KMS-11 (cell line): Measurements from ENCODE around the gene OTOF.
"Not testable (repeated sequence)": the region's sequence is repeated elsewhere in the genome, so short reads cannot be mapped to it uniquely, and the experiment has no call there.

ENCODE experiments used
- H2AFZ ChIP-seq: fragments of 200-600 bp; sonication (generic); 2 replicates; pipeline ENCODE4 v1.6.1; 2016; ENCODE audit warnings: antibody characterized with exemption, mixed run types, low read depth
- H3K27ac ChIP-seq: fragments of 200-600 bp; sonication (generic); 2 replicates; pipeline ENCODE4 v1.6.1; 2016; ENCODE audit warnings: mild to moderate bottlenecking, mixed run types
- H3K27me3 ChIP-seq: fragments of 200-600 bp; sonication (generic); 2 replicates; pipeline ENCODE4 v1.6.1; 2017; ENCODE audit warnings: mild to moderate bottlenecking, low read depth, mixed run types, moderate library complexity; ENCODE audit not compliant: insufficient read depth
- H3K36me3 ChIP-seq: fragments of 200-600 bp; sonication (generic); 2 replicates; pipeline ENCODE4 v1.6.1; 2017; ENCODE audit warnings: mild to moderate bottlenecking, mixed run types; ENCODE audit not compliant: insufficient read depth
- H3K4me1 ChIP-seq: fragments of 200-600 bp; sonication (generic); 2 replicates; pipeline ENCODE4 v1.6.1; 2016; ENCODE audit warnings: mild to moderate bottlenecking, low read depth, mixed run types; ENCODE audit not compliant: poor library complexity, severe bottlenecking
- H3K4me2 ChIP-seq: fragments of 200-600 bp; sonication (generic); 2 replicates; pipeline ENCODE4 v1.7.0; 2016; ENCODE audit warnings: mild to moderate bottlenecking, mixed run types
- H3K4me3 ChIP-seq: fragments of 200-600 bp; sonication (generic); IDR thresholded peaks from 2 replicates; pipeline ENCODE4 v1.6.1; 2017; ENCODE audit warnings: low read depth, low read length, mixed read lengths; ENCODE audit not compliant: insufficient read depth
- H3K79me2 ChIP-seq: fragments of 200-600 bp; sonication (generic); 2 replicates; pipeline ENCODE4 v1.6.1; 2016; ENCODE audit warnings: low read depth, mixed run types; ENCODE audit not compliant: insufficient read depth
- H3K9ac ChIP-seq: fragments of 200-600 bp; sonication (generic); 2 replicates; pipeline ENCODE4 v1.6.1; 2016; ENCODE audit warnings: mild to moderate bottlenecking, mixed run types
- H4K20me1 ChIP-seq: fragments of 200-600 bp; sonication (generic); 2 replicates; pipeline ENCODE4 v1.6.1; 2016; ENCODE audit warnings: mild to moderate bottlenecking, mixed run types; ENCODE audit not compliant: insufficient read depth
- CTCF ChIP-seq: fragments of 200-600 bp; sonication (generic); conservative IDR thresholded peaks from 2 replicates; pipeline ENCODE4 v1.6.1; 2017; ENCODE audit warnings: low read depth, mild to moderate bottlenecking, antibody characterized with exemption, low read length, moderate library complexity, mixed read lengths

The OTOF gene

GRCh38 chr2:26471289-26471688, 6.6 kb downstream of the OTOF start:
- no peak overlapping the region for H2AFZ ChIP-seq
- no peaks in the 10 kb centered on the region for H3K27me3 ChIP-seq
- no peak overlapping the region for H3K27ac ChIP-seq
- no peak overlapping the region for H3K4me2 ChIP-seq
- H3K79me2 ChIP-seq: no peaks in the 10 kb centered on the region
- no peaks in the 10 kb centered on the region for H4K20me1 ChIP-seq
- no peaks in the 10 kb centered on the region for H3K4me1 ChIP-seq
- H3K9ac ChIP-seq: no peak overlapping the region
- no peak overlapping the region for H3K4me3 ChIP-seq
- H3K36me3 ChIP-seq: no peaks in the 10 kb centered on the region
- TF ChIP-seq CTCF: no peak

DNA sequence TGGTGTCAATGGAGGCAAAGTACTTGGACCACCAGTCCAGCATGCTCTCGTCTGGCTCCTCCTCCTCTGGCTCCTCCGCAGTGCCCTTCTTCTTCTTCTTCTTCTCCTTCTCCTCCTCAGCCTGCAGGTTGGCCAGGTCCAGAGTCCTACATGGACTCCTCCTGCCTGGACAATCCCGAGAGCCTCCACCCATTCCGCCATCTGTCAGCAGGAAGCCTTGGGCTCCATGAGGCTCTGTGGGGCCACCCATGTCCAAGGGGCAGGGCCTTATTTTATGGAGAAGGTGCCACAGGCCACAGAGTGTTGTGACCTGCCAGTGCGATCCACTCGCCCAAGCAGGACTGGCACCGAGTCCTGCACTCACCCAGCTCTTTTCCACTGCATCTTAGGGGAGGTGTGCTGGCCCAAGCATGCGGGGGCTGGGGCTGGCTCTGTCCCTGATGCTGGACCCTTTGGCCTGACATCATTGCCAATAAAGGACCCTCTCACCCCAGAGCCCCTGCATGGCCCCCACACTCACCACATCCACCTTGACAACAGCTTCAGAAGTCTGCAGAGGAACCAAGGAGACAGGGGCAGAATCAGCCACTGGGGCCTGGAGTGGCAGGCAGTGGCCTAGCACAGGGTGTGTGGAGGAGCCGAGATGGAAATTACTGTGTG, 7.2 kb downstream of the OTOF start:
- Histone ChIP-seq H2AFZ (no peak overlapping the region), H3K4me2 (no peak overlapping the region), H3K79me2 (no peaks in the 10 kb centered on the region), H3K27me3 (no peaks in the 10 kb centered on the region), H3K36me3 (no peaks in the 10 kb centered on the region), H4K20me1 (no peaks in the 10 kb centered on the region), H3K27ac (no peak overlapping the region), H3K4me3 (no peak overlapping the region), H3K9ac (no peak overlapping the region), H3K4me1 (no peaks in the 10 kb centered on the region)
- TF ChIP-seq CTCF: no peak

DNA sequence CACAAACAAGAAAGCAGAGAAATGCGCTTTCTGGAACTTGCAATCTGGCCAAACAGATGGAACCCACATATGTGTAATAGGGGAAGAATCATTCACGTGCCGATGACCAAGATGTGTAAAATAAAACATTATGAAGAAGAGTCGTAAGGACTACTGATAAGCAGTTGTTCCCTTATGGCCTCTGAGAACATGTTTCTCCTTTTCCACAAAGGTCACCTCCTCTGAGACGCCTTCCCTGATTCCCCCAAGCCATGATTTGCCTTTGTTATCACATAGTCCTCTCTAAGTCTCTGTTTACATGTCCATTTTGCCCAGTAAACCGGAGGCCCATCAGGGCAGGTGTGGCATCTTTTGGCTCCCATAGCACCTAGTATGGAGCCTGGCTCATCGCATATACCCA, 8.0 kb downstream of the OTOF start:
- no peak overlapping the region for H2AFZ ChIP-seq

DNA sequence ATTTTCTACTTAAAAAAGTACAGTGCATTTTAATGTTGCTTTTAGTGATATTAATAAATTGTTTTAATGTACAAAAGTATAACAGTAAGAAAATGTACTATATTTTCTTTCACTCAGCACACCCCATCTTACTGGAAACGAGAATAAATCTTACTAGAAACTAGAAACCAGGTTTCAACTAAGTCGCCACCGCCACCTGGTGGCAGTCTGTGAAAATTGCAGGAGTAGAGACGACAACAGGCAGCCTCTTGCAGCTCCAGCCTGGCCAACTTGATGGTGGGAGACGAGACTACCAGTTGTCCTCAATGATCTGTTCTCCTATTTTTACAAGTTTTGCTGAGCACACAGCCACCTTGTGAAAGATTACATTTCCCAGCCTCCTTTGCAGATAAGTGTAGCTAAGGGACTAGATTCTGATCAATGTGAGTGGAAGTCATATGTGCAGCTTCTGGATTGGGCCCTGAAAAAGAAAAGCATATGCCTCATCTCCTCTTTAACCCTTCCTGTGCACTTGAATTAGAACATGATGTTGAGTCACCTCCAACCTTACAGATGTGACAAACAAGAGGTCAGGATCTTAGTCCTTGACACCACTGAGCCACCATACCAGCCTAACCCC, 8.7 kb downstream of the OTOF start:
- Histone ChIP-seq H4K20me1 (no peaks in the 10 kb centered on the region), H3K4me3 (no peak overlapping the region), H3K4me1 (no peaks in the 10 kb centered on the region), H3K27ac (no peak overlapping the region), H3K4me2 (no peak overlapping the region), H3K9ac (no peak overlapping the region), H3K79me2 (no peaks in the 10 kb centered on the region), H2AFZ (no peak overlapping the region), H3K27me3 (no peaks in the 10 kb centered on the region), H3K36me3 (no peaks in the 10 kb centered on the region)
- peak; percentile 88 for TF ChIP-seq CTCF

More for the DNA sequence above, 8.0 kb downstream of the OTOF start:
- H3K27ac ChIP-seq: no peak overlapping the region
- H3K36me3 ChIP-seq: no peaks in the 10 kb centered on the region
- H3K4me2 ChIP-seq: no peak overlapping the region
- no peak for TF ChIP-seq CTCF
- H4K20me1 ChIP-seq: no peaks in the 10 kb centered on the region
- H3K4me3 ChIP-seq: no peak overlapping the region
- H3K27me3 ChIP-seq: no peaks in the 10 kb centered on the region
- no peak overlapping the region for H3K9ac ChIP-seq
- H3K79me2 ChIP-seq: no peaks in the 10 kb centered on the region
- no peaks in the 10 kb centered on the region for H3K4me1 ChIP-seq

GRCh38 chr2:26468544-26468943, 9.4 kb downstream of the OTOF start:
- H4K20me1 ChIP-seq, H3K9ac ChIP-seq, H3K27me3 ChIP-seq, H3K4me1 ChIP-seq, H3K4me2 ChIP-seq, H3K79me2 ChIP-seq, H3K36me3 ChIP-seq, H3K4me3 ChIP-seq, H3K27ac ChIP-seq, H2AFZ ChIP-seq: not testable (repeated sequence)
